HepG2 (cell line): Measurements from ENCODE around the gene MOSPD2. TPM values are rescaled to one million over a fixed set of nuclear protein-coding genes. Genes with fewer than 3 reads are reported as not detected.
A peak's percentile ranks its signal among the peaks of the same experiment; 100 is the strongest.

Experiments used
- ATAC-seq: fragments of 200-7000 bp; cut with Tn5 transposase; 3 replicates; pipeline ENCODE4 v1.9.1; 2020; ENCODE audit warnings: mild to moderate bottlenecking, moderate library complexity
- BruUV-seq: library from RNA; stranded (reverse); fragments of 400-500 nt; replicated peaks from 2 replicates; lab custom pipeline; 2021; lab: Mats Ljungman, UMichigan
- CTCF ChIA-PET: fragments of 300-600 bp; formaldehyde crosslinking; extraction: SDS; loops from one replicate; lab custom pipeline; 2021; ENCODE audit warnings: low total read pairs, inconsistent platforms, low intra/inter-chr PET ratio; lab: Yijun Ruan, JAX
- POLR2A ChIA-PET: fragments of 350-600 bp; sonication (Branson Sonifier 250); formaldehyde crosslinking; loops from one replicate; lab custom pipeline; 2020; ENCODE audit warnings: antibody characterized with exemption, inconsistent platforms; lab: Yijun Ruan, JAX
- DNase-seq: peaks from one replicate; pipeline ENCODE4 v3.0.0-alpha.2; 2015; ENCODE audit warnings: low spot score
- FAIRE-seq: peaks from 3 replicates; lab custom pipeline; 2011; peaks lifted over from hg19 to GRCh38; lab: Jason Lieb, UNC
- H2AFZ ChIP-seq: one replicate; pipeline ENCODE4 v1.6.1; 2011; ENCODE audit warnings: low read length, inconsistent platforms
- H3K27ac ChIP-seq: fragments of 300-600 bp; 3 replicates; pipeline ENCODE4 v1.8.0; 2011; ENCODE audit warnings: mixed run types, mild to moderate bottlenecking, mixed read lengths, low read length, inconsistent platforms; ENCODE audit not compliant: insufficient read depth; ENCODE audit errors: extremely low read length
- H3K27me3 ChIP-seq, 2 experiments: fragments of 200-600 bp in 1 of 2; 2 replicates in 1 of 2; 3 replicates in 1 of 2; pipeline versions ENCODE4 v1.6.0 to v1.8.0; 2011; ENCODE audit warnings: low read length in 2 of 2, mild to moderate bottlenecking in 2 of 2, moderate library complexity in 2 of 2, inconsistent platforms in 1 of 2; ENCODE audit not compliant: insufficient read depth in 2 of 2, control insufficient read depth in 1 of 2
- H3K36me3 ChIP-seq, 2 experiments: fragments of 200-600 bp in 1 of 2; replicated peaks in 1 of 2; 2 replicates in 1 of 2; 3 replicates in 1 of 2; pipeline versions ENCODE4 v1.5.1 to v1.8.0; 2011; ENCODE audit warnings: low read length in 2 of 2, inconsistent platforms in 1 of 2; ENCODE audit not compliant: insufficient read depth in 2 of 2, control insufficient read depth in 1 of 2
- H3K4me1 ChIP-seq: 2 replicates; pipeline ENCODE4 v1.5.1; 2012; ENCODE audit warnings: low read length, inconsistent platforms; ENCODE audit not compliant: insufficient read depth
- H3K4me2 ChIP-seq: 2 replicates; pipeline ENCODE4 v1.6.0; 2011; ENCODE audit warnings: low read depth, low read length, inconsistent platforms
- H3K4me3 ChIP-seq, 3 experiments: fragments of 200-600 bp in 1 of 3; sonication (generic), shearing (Covaris generic) in 1 of 3; replicated peaks in 1 of 3; 2 replicates each; pipeline ENCODE4 v1.5.1; 2011 to 2016; ENCODE audit warnings: low read length in 3 of 3, inconsistent platforms in 2 of 3, low read depth in 2 of 3, mild to moderate bottlenecking in 2 of 3, control low read depth in 1 of 3, mixed read lengths in 1 of 3; ENCODE audit not compliant: insufficient read depth in 1 of 3
- H3K79me2 ChIP-seq: one replicate; pipeline ENCODE4 v1.6.1; 2011; ENCODE audit warnings: low read length, inconsistent platforms; ENCODE audit not compliant: insufficient read depth
- H3K9ac ChIP-seq: 2 replicates; pipeline ENCODE4 v1.6.0; 2011; ENCODE audit warnings: mild to moderate bottlenecking, low read depth, low read length, inconsistent platforms; ENCODE audit not compliant: insufficient read depth
- H3K9me3 ChIP-seq: 2 replicates; pipeline ENCODE4 v1.5.1; 2012; ENCODE audit warnings: mild to moderate bottlenecking, low read length
- H4K20me1 ChIP-seq: 2 replicates; pipeline ENCODE4 v1.6.0; 2011; ENCODE audit warnings: inconsistent platforms, mild to moderate bottlenecking, low read length, moderate library complexity; ENCODE audit not compliant: insufficient read depth
- BCL3 ChIP-seq: sonication (generic); formaldehyde crosslinking; IDR thresholded peaks from 2 replicates; pipeline ENCODE4 v1.5.1; 2020; ENCODE audit warnings: mild to moderate bottlenecking, missing genetic modification reagents, moderate library complexity
- GATAD2A ChIP-seq: IDR thresholded peaks from 2 replicates; pipeline ENCODE4 v1.6.1; 2016
- MXD4 ChIP-seq: IDR thresholded peaks from 2 replicates; pipeline ENCODE4 v1.6.1; 2016; ENCODE audit warnings: mild to moderate bottlenecking, missing biosample characterization, missing genetic modification reagents
- NFE2L1 ChIP-seq: sonication (generic); formaldehyde crosslinking; IDR thresholded peaks from 2 replicates; pipeline ENCODE4 v1.4.0; 2020; ENCODE audit warnings: missing genetic modification reagents, mild to moderate bottlenecking, borderline replicate concordance
- ZBTB2 ChIP-seq: sonication (generic); formaldehyde crosslinking; IDR thresholded peaks from 2 replicates; pipeline ENCODE4 v1.8.0; 2022; ENCODE audit warnings: low read depth, missing genetic modification reagents
- ZNF124 ChIP-seq: sonication (generic); formaldehyde crosslinking; IDR thresholded peaks from 2 replicates; pipeline ENCODE4 v1.4.0; 2020; ENCODE audit warnings: missing genetic modification reagents
- ZNF501 ChIP-seq: sonication (generic); formaldehyde crosslinking; IDR thresholded peaks from 2 replicates; pipeline ENCODE4 v1.5.1; 2020; ENCODE audit warnings: mild to moderate bottlenecking, moderate library complexity, missing genetic modification reagents
- ZNF652 ChIP-seq: IDR thresholded peaks from 2 replicates; pipeline ENCODE4 v1.6.1; 2016; ENCODE audit warnings: low read depth, borderline replicate concordance
- WGBS: methylation state at CpG from one replicate; pipeline ENCODE4 v1.1.6; 2017; ENCODE audit warnings: low lambda C conversion rate; 5-methylcytosine and 5-hydroxymethylcytosine counted together
- in situ Hi-C: cut with HindIII; loops from 2 replicates; pipeline ENCODE4 v1.10.0; 2017; ENCODE audit warnings: low pct_unique_long_range_greater_than_20kb; ENCODE audit not compliant: extremely low pct_ligation_motif_present
- intact Hi-C: fragments of 100-400 bp; cut with micrococcal nuclease; formaldehyde crosslinking; loops from one replicate; pipeline ENCODE4 v1.10.0; 2022; ENCODE audit not compliant: unreplicated experiment
- polyA plus RNA-seq, 8 experiments: library from polyadenylated mRNA; depleted of rRNA in 3 of 8; stranded (reverse) in 7 of 8; unstranded in 1 of 8; fragments of >200 nt; fragmentation: Illumina TruSeq in 4 of 8; extraction: Trizol in 4 of 8; gene quantifications; 2 replicates each; pipeline versions ENCODE4 v1.2.1 to v1.2.3, GENCODE V29; 2011 to 2016; ENCODE audit warnings: low read depth in 4 of 8, missing spikeins in 1 of 8, mixed read lengths in 1 of 8; ENCODE audit not compliant: insufficient read depth in 1 of 8
- total RNA-seq, 5 experiments: library from RNA; depleted of rRNA; stranded (reverse); fragments of >200 nt; fragmentation: Illumina TruSeq; extraction: Trizol; gene quantifications; 2 replicates each; pipeline ENCODE4 v1.2.3, GENCODE V29; 2016; ENCODE audit warnings: low read depth in 1 of 5

The MOSPD2 gene
- total and polyA plus RNA-seq, 2 of the 13 experiments (the other 11 are each of a cell fraction or from before 2014, with no cell fraction given) = 4.8 to 7.0 TPM

GRCh38 chrX:14873676-14874049 is 442 bp downstream of the MOSPD2 start:
- peaks cover 9% of the 10 kb centered on the region for H3K79me2 ChIP-seq
- peak overlapping the region; percentile 73 for H3K27ac ChIP-seq
- ATAC-seq (no peak), FAIRE-seq (no peak), DNase-seq (no peak)
- TF ChIP-seq MXD4 (CRISPR knock-in tag) (0 out of 2 replicates have a peak, but pooled peaks have one; percentile 1), ZNF501 (0 out of 2 replicates have a peak, but pooled peaks have one; percentile 7), BCL3 (CRISPR knock-in tag) (no peak), NFE2L1 (CRISPR knock-in tag) (no peak), ZNF124 (CRISPR knock-in tag) (no peak), ZBTB2 (no peak), GATAD2A (CRISPR knock-in tag) (no peak), ZNF652 (CRISPR knock-in tag) (peak; percentile 72)
- H3K9me3 ChIP-seq = no peaks in the 10 kb centered on the region
- H3K4me1 ChIP-seq = peaks cover 10% of the 10 kb centered on the region; the same call in 1 of the 2 replicates
- peak overlapping the region; percentile 81 for H3K4me2 ChIP-seq
- 0% methylated on average over 1 of the region's 8 CpGs for WGBS
- peak overlapping the region; percentile 67 to 83 (median 82) for H3K4me3 ChIP-seq
- no peaks in the 10 kb centered on the region; a peak in 1 of 5 replicates for H3K27me3 ChIP-seq
- TSS peak; percentile 77 for BruUV-seq
- no peak overlapping the region for H2AFZ ChIP-seq
- intact Hi-C loops = loop anchor here (1.0 to 10.0 kb wide), 3 partner anchors 116 to 1841 kb away; partner anchors contain the start of genes CTPS2 and SYAP1
- in situ Hi-C loops = no loop called here
- no peaks in the 10 kb centered on the region for H3K36me3 ChIP-seq
- CTCF ChIA-PET = no interaction called here
- POLR2A ChIA-PET = no interaction called here
- no peaks in the 10 kb centered on the region for H4K20me1 ChIP-seq
- peak overlapping the region; percentile 81 for H3K9ac ChIP-seq
